GM12878 (cell line): ENCODE results near the gene PDE11A. TPM values are rescaled to one million over a fixed set of nuclear protein-coding genes. Genes with fewer than 3 reads are reported as not detected.

Source experiments
- CBX5 ChIP-seq: sonication (generic); IDR thresholded peaks from 2 replicates; pipeline ENCODE4 v1.6.1; 2016; ENCODE audit warnings: low read depth, moderate library complexity, mild to moderate bottlenecking, inconsistent platforms
- NFIC ChIP-seq: IDR thresholded peaks from 2 replicates; pipeline ENCODE4 v1.6.1; 2012; ENCODE audit warnings: low read depth, mild to moderate bottlenecking, inconsistent platforms, low read length, moderate library complexity
- NRF1 ChIP-seq: conservative IDR thresholded peaks from 2 replicates; pipeline ENCODE4 v1.6.1; 2011; ENCODE audit warnings: mild to moderate bottlenecking, low read depth, low read length, improper control_type of control experiment
- TCF12 ChIP-seq: IDR thresholded peaks from 2 replicates; pipeline ENCODE4 v1.6.1; 2011; ENCODE audit warnings: low read depth, mild to moderate bottlenecking, low read length
- polyA plus RNA-seq, 11 experiments: library from polyadenylated mRNA; depleted of rRNA in 4 of 11; unstranded in 6 of 11; stranded (reverse) in 5 of 11; fragments of >200 nt; fragmentation: Nextera tagmentation in 4 of 11; fragmentation: Illumina TruSeq in 1 of 11; extraction: Ambion mirVana in 4 of 11; extraction: Trizol in 1 of 11; gene quantifications; 1 replicate in 1 of 11; 2 replicates in 10 of 11; pipeline versions ENCODE4 v1.2.1 to v1.2.3, GENCODE V29; 2011 to 2016; ENCODE audit warnings: inconsistent platforms in 2 of 11, missing spikeins in 2 of 11, low read depth in 1 of 11
- total RNA-seq, 4 experiments: library from RNA; depleted of rRNA in 3 of 4; stranded (reverse); fragments of >200 nt in 3 of 4; fragmentation: Illumina TruSeq in 1 of 4; extraction: Trizol in 1 of 4; gene quantifications; 2 replicates each; pipeline versions ENCODE4 v1.2.1 to v1.2.3, GENCODE V29; 2013 to 2021
- TF ChIP-seq, protein P1 (sequence below): fragments of 450-650 bp; IDR thresholded peaks from 2 replicates; pipeline ENCODE4 v1.6.1; 2017; ENCODE audit warnings: mild to moderate bottlenecking, moderate library complexity
- TF ChIP-seq, protein P2 (sequence below): fragments of 450-650 bp; IDR thresholded peaks from 2 replicates; pipeline ENCODE4 v1.6.1; 2016; ENCODE audit warnings: mild to moderate bottlenecking
- TF ChIP-seq, protein P3 (sequence below): IDR thresholded peaks from 2 replicates; pipeline ENCODE4 v1.6.1; 2011; ENCODE audit warnings: borderline replicate concordance, low read depth, mild to moderate bottlenecking, moderate library complexity, mixed read lengths, low read length; ENCODE audit not compliant: insufficient read depth; ENCODE audit errors: extremely low read length
- TF ChIP-seq, protein P4 (sequence below): IDR thresholded peaks from 2 replicates; pipeline ENCODE4 v1.6.1; 2011; ENCODE audit warnings: low read depth, mild to moderate bottlenecking, low read length, moderate library complexity, borderline replicate concordance; ENCODE audit errors: extremely low read depth
- TF ChIP-seq, protein P5 (sequence below): fragments of 150-350 bp; IDR thresholded peaks from 2 replicates; pipeline ENCODE4 v1.6.1; 2014; ENCODE audit warnings: mild to moderate bottlenecking, low read depth, low read length

Gene PDE11A
- total and polyA plus RNA-seq, 10 of the 15 experiments (the other 5 are each of a cell fraction or from before 2014, with no cell fraction given): 0.01 to 0.17 (median 0.06) TPM; not detected in 5

DNA sequence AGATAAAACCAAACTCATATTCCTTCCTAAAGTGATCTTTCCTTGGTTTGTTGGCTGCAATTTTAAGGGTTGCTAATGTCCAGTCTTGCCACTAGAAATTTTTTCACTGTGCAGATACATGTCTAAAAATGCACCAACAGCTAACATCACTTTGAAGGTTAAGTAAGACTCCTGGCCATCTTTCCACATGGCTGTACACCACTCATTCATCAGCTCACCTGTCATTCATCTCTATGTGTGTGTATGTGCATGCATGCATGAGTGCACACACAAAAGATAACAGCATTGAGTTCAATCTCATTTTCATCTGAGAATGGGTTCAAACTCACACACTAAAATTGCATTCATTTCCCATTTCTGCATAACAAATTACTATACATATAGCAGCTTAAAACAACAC, 203.8 kb downstream of the PDE11A start (continued):
- TF ChIP-seq, protein P1, sequence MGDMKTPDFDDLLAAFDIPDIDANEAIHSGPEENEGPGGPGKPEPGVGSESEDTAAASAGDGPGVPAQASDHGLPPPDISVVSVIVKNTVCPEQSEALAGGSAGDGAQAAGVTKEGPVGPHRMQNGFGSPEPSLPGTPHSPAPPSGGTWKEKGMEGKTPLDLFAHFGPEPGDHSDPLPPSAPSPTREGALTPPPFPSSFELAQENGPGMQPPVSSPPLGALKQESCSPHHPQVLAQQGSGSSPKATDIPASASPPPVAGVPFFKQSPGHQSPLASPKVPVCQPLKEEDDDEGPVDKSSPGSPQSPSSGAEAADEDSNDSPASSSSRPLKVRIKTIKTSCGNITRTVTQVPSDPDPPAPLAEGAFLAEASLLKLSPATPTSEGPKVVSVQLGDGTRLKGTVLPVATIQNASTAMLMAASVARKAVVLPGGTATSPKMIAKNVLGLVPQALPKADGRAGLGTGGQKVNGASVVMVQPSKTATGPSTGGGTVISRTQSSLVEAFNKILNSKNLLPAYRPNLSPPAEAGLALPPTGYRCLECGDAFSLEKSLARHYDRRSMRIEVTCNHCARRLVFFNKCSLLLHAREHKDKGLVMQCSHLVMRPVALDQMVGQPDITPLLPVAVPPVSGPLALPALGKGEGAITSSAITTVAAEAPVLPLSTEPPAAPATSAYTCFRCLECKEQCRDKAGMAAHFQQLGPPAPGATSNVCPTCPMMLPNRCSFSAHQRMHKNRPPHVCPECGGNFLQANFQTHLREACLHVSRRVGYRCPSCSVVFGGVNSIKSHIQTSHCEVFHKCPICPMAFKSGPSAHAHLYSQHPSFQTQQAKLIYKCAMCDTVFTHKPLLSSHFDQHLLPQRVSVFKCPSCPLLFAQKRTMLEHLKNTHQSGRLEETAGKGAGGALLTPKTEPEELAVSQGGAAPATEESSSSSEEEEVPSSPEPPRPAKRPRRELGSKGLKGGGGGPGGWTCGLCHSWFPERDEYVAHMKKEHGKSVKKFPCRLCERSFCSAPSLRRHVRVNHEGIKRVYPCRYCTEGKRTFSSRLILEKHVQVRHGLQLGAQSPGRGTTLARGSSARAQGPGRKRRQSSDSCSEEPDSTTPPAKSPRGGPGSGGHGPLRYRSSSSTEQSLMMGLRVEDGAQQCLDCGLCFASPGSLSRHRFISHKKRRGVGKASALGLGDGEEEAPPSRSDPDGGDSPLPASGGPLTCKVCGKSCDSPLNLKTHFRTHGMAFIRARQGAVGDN: no peak
- TF ChIP-seq, protein P2, sequence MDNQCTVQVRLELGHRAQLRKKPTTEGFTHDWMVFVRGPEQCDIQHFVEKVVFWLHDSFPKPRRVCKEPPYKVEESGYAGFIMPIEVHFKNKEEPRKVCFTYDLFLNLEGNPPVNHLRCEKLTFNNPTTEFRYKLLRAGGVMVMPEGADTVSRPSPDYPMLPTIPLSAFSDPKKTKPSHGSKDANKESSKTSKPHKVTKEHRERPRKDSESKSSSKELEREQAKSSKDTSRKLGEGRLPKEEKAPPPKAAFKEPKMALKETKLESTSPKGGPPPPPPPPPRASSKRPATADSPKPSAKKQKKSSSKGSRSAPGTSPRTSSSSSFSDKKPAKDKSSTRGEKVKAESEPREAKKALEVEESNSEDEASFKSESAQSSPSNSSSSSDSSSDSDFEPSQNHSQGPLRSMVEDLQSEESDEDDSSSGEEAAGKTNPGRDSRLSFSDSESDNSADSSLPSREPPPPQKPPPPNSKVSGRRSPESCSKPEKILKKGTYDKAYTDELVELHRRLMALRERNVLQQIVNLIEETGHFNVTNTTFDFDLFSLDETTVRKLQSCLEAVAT: no peak
- TF ChIP-seq, protein P3, sequence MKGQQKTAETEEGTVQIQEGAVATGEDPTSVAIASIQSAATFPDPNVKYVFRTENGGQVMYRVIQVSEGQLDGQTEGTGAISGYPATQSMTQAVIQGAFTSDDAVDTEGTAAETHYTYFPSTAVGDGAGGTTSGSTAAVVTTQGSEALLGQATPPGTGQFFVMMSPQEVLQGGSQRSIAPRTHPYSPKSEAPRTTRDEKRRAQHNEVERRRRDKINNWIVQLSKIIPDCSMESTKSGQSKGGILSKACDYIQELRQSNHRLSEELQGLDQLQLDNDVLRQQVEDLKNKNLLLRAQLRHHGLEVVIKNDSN: no peak
- TF ChIP-seq, protein P4, sequence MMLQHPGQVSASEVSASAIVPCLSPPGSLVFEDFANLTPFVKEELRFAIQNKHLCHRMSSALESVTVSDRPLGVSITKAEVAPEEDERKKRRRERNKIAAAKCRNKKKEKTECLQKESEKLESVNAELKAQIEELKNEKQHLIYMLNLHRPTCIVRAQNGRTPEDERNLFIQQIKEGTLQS: no peak
- no peak for TF ChIP-seq NFIC
- TF ChIP-seq TCF12: no peak
- no peak for TF ChIP-seq CBX5
- TF ChIP-seq, protein P5, sequence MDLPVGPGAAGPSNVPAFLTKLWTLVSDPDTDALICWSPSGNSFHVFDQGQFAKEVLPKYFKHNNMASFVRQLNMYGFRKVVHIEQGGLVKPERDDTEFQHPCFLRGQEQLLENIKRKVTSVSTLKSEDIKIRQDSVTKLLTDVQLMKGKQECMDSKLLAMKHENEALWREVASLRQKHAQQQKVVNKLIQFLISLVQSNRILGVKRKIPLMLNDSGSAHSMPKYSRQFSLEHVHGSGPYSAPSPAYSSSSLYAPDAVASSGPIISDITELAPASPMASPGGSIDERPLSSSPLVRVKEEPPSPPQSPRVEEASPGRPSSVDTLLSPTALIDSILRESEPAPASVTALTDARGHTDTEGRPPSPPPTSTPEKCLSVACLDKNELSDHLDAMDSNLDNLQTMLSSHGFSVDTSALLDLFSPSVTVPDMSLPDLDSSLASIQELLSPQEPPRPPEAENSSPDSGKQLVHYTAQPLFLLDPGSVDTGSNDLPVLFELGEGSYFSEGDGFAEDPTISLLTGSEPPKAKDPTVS: no peak
- TF ChIP-seq NRF1: no peak
- TF ChIP-seq, all 136 proteins: peak for 0
